ENCODE results near the gene TM9SF2. TPM values are rescaled to one million over a fixed set of nuclear protein-coding genes. Genes with fewer than 3 reads are reported as not detected.

TM9SF2 gene
- total and polyA plus RNA-seq, 2 of the 4 experiments (the other 2 are of a cell fraction) = 46.1 to 85.5 TPM

DNA sequence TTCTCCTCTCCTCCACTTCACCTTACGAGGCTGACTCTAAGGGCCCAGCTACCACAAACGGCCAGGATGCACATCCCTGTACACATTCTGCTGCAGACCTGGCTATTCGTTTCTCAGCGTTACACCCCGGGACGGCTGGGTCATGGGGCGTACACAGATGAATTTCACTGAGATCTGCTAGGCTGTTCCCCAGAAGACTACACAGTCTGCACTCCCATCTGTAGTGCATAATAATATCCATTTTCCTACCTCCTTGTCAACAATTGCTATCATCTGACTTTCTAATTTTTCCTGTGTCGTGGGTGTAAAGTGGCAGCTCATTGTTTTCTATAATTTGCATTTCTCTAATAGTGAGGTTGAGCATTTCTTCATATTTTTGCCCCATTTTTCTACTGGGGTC is 85.7 kb downstream of the TM9SF2 start:
- H3K18ac ChIP-seq (ENCODE audit: low read depth, low read length) = no peak overlapping the region
- H4K5ac ChIP-seq (ENCODE audit: low read depth, low read length) = no peak overlapping the region
- H2BK15ac ChIP-seq (ENCODE audit: low read depth, low read length) = no peak overlapping the region
- H3K14ac ChIP-seq (replicated peaks; ENCODE audit: low read depth, low read length) = no peak overlapping the region
- no peak overlapping the region for H3K27ac ChIP-seq (ENCODE audit: insufficient read depth, low read length)
- H3K9me1 ChIP-seq (ENCODE audit: insufficient read depth, low read length) = peaks cover 9% of the 10 kb centered on the region; the same call in 1 of the 2 replicates
- in situ Hi-C loops (cut with MboI; ENCODE audit: low sequenced_read_pairs) (no loop called here), dilution Hi-C loops (cut with HindIII; ENCODE audit: low sequenced_read_pairs, unreplicated experiment) (no loop called here), intact Hi-C loops (cut with micrococcal nuclease) (no loop called here)
- no peak overlapping the region for H3K4ac ChIP-seq (ENCODE audit: low read depth, low read length)
- no peak overlapping the region for H4K91ac ChIP-seq (ENCODE audit: insufficient read depth, low read depth, low read length)
- TF ChIP-seq, protein P1, sequence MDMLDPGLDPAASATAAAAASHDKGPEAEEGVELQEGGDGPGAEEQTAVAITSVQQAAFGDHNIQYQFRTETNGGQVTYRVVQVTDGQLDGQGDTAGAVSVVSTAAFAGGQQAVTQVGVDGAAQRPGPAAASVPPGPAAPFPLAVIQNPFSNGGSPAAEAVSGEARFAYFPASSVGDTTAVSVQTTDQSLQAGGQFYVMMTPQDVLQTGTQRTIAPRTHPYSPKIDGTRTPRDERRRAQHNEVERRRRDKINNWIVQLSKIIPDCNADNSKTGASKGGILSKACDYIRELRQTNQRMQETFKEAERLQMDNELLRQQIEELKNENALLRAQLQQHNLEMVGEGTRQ (IDR thresholded peaks at IDR 0.05; ENCODE audit: low read depth, low read length) = no peak
- TF ChIP-seq POLR2A (IDR thresholded peaks at IDR 0.05; ENCODE audit: low read depth, low read length) = no peak
- TF ChIP-seq RAD21 (IDR thresholded peaks at IDR 0.05; ENCODE audit: low read length) = no peak
- no peak for TF ChIP-seq NFE2L2 (IDR thresholded peaks at IDR 0.05; ENCODE audit: low read depth, low read length)
- TF ChIP-seq RFX5 (IDR thresholded peaks at IDR 0.05; ENCODE audit: low read depth, low read length) = no peak
- TF ChIP-seq MAFK (IDR thresholded peaks at IDR 0.05; ENCODE audit: low read depth, low read length) = no peak
- no peak overlapping the region for H2BK120ac ChIP-seq (ENCODE audit: low read depth, low read length)
- H3K36me3 ChIP-seq (ENCODE audit: control insufficient read depth, insufficient read depth, low read length) = no peaks in the 10 kb centered on the region
- H3K4me1 ChIP-seq (ENCODE audit: control insufficient read depth, insufficient read depth, low read length) = peaks cover 6% of the 10 kb centered on the region; the same call in 1 of the 2 replicates
- no peak overlapping the region for H2AFZ ChIP-seq (replicated peaks; ENCODE audit: low read length, poor library complexity)
- no peak overlapping the region for H3K4me2 ChIP-seq (ENCODE audit: low read depth, low read length)
- ChIA-PET CTCF (no interaction called here), POLR2A (ENCODE audit: unreplicated experiment) (no interaction called here)
- no peak overlapping the region for H2AK9ac ChIP-seq (replicated peaks; ENCODE audit: low read depth, low read length, poor library complexity)
- no peaks in the 10 kb centered on the region for H3K79me1 ChIP-seq (ENCODE audit: low read depth in 1 of 2, low read length in 2 of 2)
- WGBS, 2 experiments (ENCODE audit: extremely low coverage in 2 of 2, insufficient read length in 1 of 2) = 94% methylated on average over 5 of the region's 8 CpGs; no CpG with 5 or more reads in 1 of the 2 experiments
- H2BK5ac ChIP-seq (ENCODE audit: low read depth, low read length, poor library complexity, severe bottlenecking) = no peak overlapping the region
- H3K23ac ChIP-seq (ENCODE audit: low read depth, low read length) = no peak overlapping the region
- H4K20me1 ChIP-seq (ENCODE audit: insufficient read depth, low read length) = no peaks in the 10 kb centered on the region
- DNase-seq (no peak), ATAC-seq (ENCODE audit: low read depth) (no peak)
- BruUV-seq (replicated peaks) = no TSS peak
- no peak overlapping the region for H4K8ac ChIP-seq (ENCODE audit: low read depth in 2 of 2, low read length in 2 of 2)
- H3K56ac ChIP-seq (ENCODE audit: extremely low read depth, insufficient read depth, low read length) = no peak overlapping the region
- no peak overlapping the region for H3K4me3 ChIP-seq (ENCODE audit: insufficient read depth, low read depth, low read length)
- H2BK20ac ChIP-seq (ENCODE audit: low read depth, low read length) = no peak overlapping the region
- peaks cover 2% of the 10 kb centered on the region; the same call in 1 of the 2 replicates for H3K27me3 ChIP-seq (ENCODE audit: control insufficient read depth, insufficient read depth, low read length)
- H3K9ac ChIP-seq (ENCODE audit: low read depth, low read length) = no peak overlapping the region
- H2AK5ac ChIP-seq (ENCODE audit: low read depth, low read length) = no peak overlapping the region
- H3K9me3 ChIP-seq (ENCODE audit: control insufficient read depth, insufficient read depth, low read length) = no peaks in the 10 kb centered on the region
